ENCODE data around the gene PFN3. TPM values are rescaled to one million over a fixed set of nuclear protein-coding genes. Genes with fewer than 3 reads are reported as not detected.
A peak's percentile ranks its signal among the peaks of the same experiment; 100 is the strongest.

Gene PFN3
- polyA plus RNA-seq, 1 of the 3 experiments (the other 2 are of a cell fraction) = not detected

DNA sequence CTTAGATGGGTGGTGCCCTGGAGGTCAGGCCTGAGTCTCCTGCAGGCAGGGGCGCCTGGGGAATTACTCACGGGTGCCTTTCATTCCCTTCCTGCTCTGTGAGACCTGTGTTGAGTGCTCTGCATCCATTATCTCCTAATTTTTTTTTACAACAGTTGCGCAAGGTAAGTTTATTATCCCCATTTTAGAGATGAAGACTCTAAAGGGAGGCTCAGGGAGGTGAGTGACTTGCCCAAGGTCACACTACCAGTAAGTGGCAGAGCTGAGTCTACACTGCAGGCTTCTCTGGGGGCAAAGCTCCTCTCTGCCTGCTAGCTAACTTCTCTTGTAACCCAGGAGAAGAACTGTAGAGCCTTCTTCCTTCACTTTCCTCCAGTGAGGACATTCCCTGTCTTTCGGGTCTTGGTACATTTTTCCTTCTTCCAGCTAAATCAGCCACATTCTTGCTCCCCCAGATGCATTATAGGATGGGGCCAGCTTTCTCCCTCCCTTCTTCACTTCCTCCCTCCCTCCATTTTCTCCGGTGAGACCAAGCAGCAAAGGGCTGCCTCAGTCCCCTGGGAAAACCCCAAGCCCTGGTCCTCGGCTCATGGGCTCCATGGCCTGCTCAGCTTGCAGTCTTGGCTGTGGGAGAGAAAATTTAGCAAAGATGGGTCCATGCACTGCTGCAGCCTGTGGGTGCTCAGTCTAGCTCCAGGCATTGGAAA is 47.9 kb upstream of the PFN3 start:
- ChIA-PET CTCF (interaction anchor here (1.0 to 15.5 kb wide), 12 partner anchors 7 to 335 kb away, joined by 3 to 318 read pairs (median 6); partner anchors contain the start of genes GRK6, PDLIM7 and PFN3), POLR2A (interaction anchor here (0.6 to 6.1 kb wide), 5 partner anchors 22 to 58 kb away, joined by 3 to 46 read pairs (median 3); partner anchors contain the start of gene GRK6)
- TF ChIP-seq, protein P1, sequence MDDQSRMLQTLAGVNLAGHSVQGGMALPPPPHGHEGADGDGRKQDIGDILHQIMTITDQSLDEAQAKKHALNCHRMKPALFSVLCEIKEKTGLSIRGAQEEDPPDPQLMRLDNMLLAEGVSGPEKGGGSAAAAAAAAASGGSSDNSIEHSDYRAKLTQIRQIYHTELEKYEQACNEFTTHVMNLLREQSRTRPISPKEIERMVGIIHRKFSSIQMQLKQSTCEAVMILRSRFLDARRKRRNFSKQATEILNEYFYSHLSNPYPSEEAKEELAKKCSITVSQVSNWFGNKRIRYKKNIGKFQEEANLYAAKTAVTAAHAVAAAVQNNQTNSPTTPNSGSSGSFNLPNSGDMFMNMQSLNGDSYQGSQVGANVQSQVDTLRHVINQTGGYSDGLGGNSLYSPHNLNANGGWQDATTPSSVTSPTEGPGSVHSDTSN (IDR thresholded peaks at IDR 0.05) = no peak
- TF ChIP-seq EP300 (IDR thresholded peaks at IDR 0.05; ENCODE audit: borderline replicate concordance in 1 of 2, low read depth in 1 of 2, low read length in 1 of 2) (no peak), MEF2A (IDR thresholded peaks at IDR 0.05; ENCODE audit: borderline replicate concordance, low read depth) (no peak), GABPA (IDR thresholded peaks at IDR 0.05; ENCODE audit: low read depth) (no peak), NRF1 (IDR thresholded peaks at IDR 0.05; ENCODE audit: low read depth, low read length) (no peak), FOXJ3 (CRISPR knock-in tag; IDR thresholded peaks at IDR 0.05) (no peak), ELF1 (IDR thresholded peaks at IDR 0.05) (no peak), NFIC (IDR thresholded peaks at IDR 0.05; ENCODE audit: borderline replicate concordance) (no peak), RXRA (IDR thresholded peaks at IDR 0.05; ENCODE audit: borderline replicate concordance, low read depth) (no peak), RCOR1 (IDR thresholded peaks at IDR 0.05; ENCODE audit: low read length) (no peak), FOSL2 (IDR thresholded peaks at IDR 0.05; ENCODE audit: borderline replicate concordance, low read depth) (no peak), TEAD4 (IDR thresholded peaks at IDR 0.05; ENCODE audit: borderline replicate concordance, insufficient read depth) (no peak), GATA2 (CRISPR knock-in tag; IDR thresholded peaks at IDR 0.05) (no peak)
- TF ChIP-seq, protein P2, sequence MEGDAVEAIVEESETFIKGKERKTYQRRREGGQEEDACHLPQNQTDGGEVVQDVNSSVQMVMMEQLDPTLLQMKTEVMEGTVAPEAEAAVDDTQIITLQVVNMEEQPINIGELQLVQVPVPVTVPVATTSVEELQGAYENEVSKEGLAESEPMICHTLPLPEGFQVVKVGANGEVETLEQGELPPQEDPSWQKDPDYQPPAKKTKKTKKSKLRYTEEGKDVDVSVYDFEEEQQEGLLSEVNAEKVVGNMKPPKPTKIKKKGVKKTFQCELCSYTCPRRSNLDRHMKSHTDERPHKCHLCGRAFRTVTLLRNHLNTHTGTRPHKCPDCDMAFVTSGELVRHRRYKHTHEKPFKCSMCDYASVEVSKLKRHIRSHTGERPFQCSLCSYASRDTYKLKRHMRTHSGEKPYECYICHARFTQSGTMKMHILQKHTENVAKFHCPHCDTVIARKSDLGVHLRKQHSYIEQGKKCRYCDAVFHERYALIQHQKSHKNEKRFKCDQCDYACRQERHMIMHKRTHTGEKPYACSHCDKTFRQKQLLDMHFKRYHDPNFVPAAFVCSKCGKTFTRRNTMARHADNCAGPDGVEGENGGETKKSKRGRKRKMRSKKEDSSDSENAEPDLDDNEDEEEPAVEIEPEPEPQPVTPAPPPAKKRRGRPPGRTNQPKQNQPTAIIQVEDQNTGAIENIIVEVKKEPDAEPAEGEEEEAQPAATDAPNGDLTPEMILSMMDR (IDR thresholded peaks at IDR 0.05) = no peak
- TF ChIP-seq, protein P3, sequence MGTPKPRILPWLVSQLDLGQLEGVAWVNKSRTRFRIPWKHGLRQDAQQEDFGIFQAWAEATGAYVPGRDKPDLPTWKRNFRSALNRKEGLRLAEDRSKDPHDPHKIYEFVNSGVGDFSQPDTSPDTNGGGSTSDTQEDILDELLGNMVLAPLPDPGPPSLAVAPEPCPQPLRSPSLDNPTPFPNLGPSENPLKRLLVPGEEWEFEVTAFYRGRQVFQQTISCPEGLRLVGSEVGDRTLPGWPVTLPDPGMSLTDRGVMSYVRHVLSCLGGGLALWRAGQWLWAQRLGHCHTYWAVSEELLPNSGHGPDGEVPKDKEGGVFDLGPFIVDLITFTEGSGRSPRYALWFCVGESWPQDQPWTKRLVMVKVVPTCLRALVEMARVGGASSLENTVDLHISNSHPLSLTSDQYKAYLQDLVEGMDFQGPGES (IDR thresholded peaks at IDR 0.05; ENCODE audit: low read depth, low read length) = no peak
- TF ChIP-seq, protein P4, sequence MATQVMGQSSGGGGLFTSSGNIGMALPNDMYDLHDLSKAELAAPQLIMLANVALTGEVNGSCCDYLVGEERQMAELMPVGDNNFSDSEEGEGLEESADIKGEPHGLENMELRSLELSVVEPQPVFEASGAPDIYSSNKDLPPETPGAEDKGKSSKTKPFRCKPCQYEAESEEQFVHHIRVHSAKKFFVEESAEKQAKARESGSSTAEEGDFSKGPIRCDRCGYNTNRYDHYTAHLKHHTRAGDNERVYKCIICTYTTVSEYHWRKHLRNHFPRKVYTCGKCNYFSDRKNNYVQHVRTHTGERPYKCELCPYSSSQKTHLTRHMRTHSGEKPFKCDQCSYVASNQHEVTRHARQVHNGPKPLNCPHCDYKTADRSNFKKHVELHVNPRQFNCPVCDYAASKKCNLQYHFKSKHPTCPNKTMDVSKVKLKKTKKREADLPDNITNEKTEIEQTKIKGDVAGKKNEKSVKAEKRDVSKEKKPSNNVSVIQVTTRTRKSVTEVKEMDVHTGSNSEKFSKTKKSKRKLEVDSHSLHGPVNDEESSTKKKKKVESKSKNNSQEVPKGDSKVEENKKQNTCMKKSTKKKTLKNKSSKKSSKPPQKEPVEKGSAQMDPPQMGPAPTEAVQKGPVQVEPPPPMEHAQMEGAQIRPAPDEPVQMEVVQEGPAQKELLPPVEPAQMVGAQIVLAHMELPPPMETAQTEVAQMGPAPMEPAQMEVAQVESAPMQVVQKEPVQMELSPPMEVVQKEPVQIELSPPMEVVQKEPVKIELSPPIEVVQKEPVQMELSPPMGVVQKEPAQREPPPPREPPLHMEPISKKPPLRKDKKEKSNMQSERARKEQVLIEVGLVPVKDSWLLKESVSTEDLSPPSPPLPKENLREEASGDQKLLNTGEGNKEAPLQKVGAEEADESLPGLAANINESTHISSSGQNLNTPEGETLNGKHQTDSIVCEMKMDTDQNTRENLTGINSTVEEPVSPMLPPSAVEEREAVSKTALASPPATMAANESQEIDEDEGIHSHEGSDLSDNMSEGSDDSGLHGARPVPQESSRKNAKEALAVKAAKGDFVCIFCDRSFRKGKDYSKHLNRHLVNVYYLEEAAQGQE (IDR thresholded peaks at IDR 0.05; ENCODE audit: low read depth, low read length) = no peak
- TF ChIP-seq, protein P5, sequence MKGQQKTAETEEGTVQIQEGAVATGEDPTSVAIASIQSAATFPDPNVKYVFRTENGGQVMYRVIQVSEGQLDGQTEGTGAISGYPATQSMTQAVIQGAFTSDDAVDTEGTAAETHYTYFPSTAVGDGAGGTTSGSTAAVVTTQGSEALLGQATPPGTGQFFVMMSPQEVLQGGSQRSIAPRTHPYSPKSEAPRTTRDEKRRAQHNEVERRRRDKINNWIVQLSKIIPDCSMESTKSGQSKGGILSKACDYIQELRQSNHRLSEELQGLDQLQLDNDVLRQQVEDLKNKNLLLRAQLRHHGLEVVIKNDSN (IDR thresholded peaks at IDR 0.05; ENCODE audit: borderline replicate concordance, low read depth) = no peak
- Histone ChIP-seq H3K79me2 (ENCODE audit: insufficient read depth) (peaks cover 24% of the 10 kb centered on the region), H3K9me3 (no peaks in the 10 kb centered on the region), H2AFZ (ENCODE audit: low read depth) (no peak overlapping the region), H3K4me2 (peak overlapping the region; percentile 86), H3K27me3 (ENCODE audit: insufficient read depth) (no peaks in the 10 kb centered on the region), H3K9ac (peak overlapping the region; percentile 45), H3K4me3 (ENCODE audit: low read depth in 2 of 2, low read length in 1 of 2) (peak overlapping the region; percentile 66 to 77), H3K4me1 (ENCODE audit: control insufficient read depth in 1 of 2, insufficient read depth in 2 of 2, low read depth in 1 of 2, low read length in 1 of 2) (peaks cover 23 to 59% of the 10 kb centered on the region in 2 experiments), H3K9me2 (no peaks in the 10 kb centered on the region), H4K20me1 (ENCODE audit: insufficient read depth) (peaks cover 11% of the 10 kb centered on the region; the same call in 1 of the 2 replicates), H3F3A (replicated peaks; ENCODE audit: insufficient read depth) (peaks cover 21% of the 10 kb centered on the region), H3K36me3 (replicated peaks in 1 of 2; ENCODE audit: control insufficient read depth in 1 of 2, insufficient read depth in 2 of 2, low read length in 1 of 2) (peaks cover 5 to 8% of the 10 kb centered on the region in 2 experiments), H3K27ac (ENCODE audit: low read depth in 2 of 2, low read length in 1 of 2) (peak overlapping the region; percentile 93 to 96)
- WGBS (ENCODE audit: low lambda C conversion rate) = 54% methylated on average over 6 of the region's 6 CpGs
- no peak for DNase-seq
